Measurements from ENCODE around the gene THAP3. TPM values are rescaled to one million over a fixed set of nuclear protein-coding genes. Genes with fewer than 3 reads are reported as not detected.
A peak's percentile ranks its signal among the peaks of the same experiment; 100 is the strongest.

Gene THAP3
- total RNA-seq, 4 donors from 2014 or later: 7.5 to 21.0 (median 13.2) TPM

DNA sequence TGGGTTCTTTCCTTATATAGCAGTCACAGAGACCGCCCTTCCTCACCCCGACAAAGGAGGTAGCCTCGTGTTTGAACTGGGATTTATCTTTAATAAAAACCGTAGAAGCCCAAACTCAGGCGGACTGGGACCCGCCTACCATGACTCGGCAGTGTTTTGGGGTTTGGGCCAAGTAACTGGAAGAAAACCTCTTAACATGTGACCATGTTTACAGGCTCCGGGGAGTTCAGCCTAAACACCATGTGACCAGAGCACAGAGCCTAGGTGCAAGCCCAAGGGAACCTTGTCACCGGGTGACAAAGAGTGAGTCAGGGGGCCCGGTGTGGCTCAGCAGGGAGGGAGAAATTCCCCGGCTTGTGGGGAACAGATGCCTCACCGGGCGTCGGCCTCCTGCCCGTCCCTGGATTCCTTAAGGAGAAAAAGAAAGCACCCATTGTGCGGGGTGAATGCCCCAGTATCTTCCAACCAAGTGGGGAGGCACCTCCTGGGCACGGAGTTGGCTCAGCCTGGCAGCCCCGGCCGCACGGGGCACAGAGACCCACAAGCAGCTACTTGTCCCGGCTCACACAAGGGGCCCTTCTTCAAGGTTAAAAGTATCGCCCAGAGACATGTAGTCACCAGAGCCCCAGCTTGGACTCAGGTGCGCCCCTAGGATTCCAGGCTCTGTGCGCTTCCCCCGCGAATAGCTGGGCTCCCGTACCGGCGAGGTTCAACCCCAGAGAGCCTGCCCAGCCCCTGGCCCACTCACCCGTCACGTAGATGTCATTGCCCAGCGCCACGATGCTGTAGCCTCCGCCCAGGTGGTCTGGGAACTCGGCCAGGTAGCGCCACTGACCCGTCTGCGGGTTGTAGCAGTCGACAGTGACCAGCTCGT, 23.4 kb upstream of the THAP3 start:
- peak overlapping the region; percentile 64 to 90 (median 71) for H3K4me3 ChIP-seq
- peak; percentile 78 for DNase-seq
- H3K27me3 ChIP-seq: no peaks in the 10 kb centered on the region
- in situ Hi-C loops (cut with MboI; ENCODE audit: low pct_ligation_motif_present in 1 of 4, low pct_unique_long_range_greater_than_20kb in 1 of 4, low sequenced_read_pairs in 3 of 4) (no loop called here), intact Hi-C loops (cut with DNase I; ENCODE audit: low total_unique reads) (no loop called here)
- peaks cover 28 to 59% (median 46%) of the 10 kb centered on the region in 4 donors for H3K4me1 ChIP-seq
- TF ChIP-seq, protein P1, sequence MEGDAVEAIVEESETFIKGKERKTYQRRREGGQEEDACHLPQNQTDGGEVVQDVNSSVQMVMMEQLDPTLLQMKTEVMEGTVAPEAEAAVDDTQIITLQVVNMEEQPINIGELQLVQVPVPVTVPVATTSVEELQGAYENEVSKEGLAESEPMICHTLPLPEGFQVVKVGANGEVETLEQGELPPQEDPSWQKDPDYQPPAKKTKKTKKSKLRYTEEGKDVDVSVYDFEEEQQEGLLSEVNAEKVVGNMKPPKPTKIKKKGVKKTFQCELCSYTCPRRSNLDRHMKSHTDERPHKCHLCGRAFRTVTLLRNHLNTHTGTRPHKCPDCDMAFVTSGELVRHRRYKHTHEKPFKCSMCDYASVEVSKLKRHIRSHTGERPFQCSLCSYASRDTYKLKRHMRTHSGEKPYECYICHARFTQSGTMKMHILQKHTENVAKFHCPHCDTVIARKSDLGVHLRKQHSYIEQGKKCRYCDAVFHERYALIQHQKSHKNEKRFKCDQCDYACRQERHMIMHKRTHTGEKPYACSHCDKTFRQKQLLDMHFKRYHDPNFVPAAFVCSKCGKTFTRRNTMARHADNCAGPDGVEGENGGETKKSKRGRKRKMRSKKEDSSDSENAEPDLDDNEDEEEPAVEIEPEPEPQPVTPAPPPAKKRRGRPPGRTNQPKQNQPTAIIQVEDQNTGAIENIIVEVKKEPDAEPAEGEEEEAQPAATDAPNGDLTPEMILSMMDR (IDR thresholded peaks at IDR 0.05): no peak
- peak; percentile 73 to 86 (median 79) for TF ChIP-seq POLR2AphosphoS5 (IDR thresholded peaks at IDR 0.05)
- TF ChIP-seq EP300 (IDR thresholded peaks at IDR 0.05; ENCODE audit: low read depth): no peak
- TF ChIP-seq POLR2A (IDR thresholded peaks at IDR 0.05): peak; percentile 62
- 0% methylated on average over 4 to 36 of the region's 40 CpGs for WGBS, 2 donors (ENCODE audit: low coverage in 1 of 2)
- peaks cover 0 to 11% (median 4%) of the 10 kb centered on the region in 4 donors for H3K36me3 ChIP-seq
- peak overlapping the region; percentile 95 to 99 (median 98) for H3K27ac ChIP-seq
- H3K9me3 ChIP-seq: no peaks in the 10 kb centered on the region

DNA sequence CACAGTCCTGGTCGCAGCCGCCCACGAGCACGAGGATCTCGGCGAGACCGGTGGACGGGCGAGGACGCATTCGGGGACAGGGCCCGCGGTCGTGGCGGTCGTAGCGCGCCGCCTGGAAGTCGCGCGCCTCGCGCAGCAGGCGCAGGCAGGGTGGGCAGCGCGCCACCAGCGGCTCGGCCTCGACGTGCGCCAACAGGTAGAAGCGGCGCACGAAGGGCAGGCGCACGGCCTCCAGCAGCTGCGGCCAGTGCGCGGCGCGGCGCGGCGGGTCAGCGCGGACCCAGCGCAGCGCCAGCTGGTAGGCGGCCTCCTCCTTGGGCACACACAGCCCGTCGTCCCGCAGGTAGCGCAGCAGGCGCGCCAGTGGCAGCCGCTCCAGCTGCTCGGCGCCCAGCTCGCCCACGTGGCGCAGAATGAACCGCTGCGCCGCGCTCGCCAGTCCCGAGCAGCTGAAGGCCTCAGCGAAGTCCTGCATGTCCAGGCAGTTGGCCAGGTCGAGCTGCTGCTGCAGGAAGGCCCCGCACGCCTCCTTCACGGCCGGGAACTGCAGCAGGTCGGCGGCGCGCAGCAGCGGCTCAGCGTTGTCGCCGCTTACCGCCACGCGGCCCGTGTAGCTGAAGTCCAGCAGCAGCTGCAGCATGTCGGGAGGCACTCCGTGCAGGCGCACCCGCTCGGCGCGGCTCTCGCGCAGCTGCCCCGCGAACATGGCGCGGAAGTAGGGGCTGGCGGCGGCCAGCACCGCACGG, 22.6 kb upstream of the THAP3 start:
- WGBS, 2 donors (ENCODE audit: low coverage in 1 of 2): 1% methylated on average over 93 of the region's 103 CpGs; no CpG with 5 or more reads in 1 of the 2 donors
- H3K27me3 ChIP-seq: no peaks in the 10 kb centered on the region
- TF ChIP-seq POLR2AphosphoS5 (IDR thresholded peaks at IDR 0.05): peak in 1 of 3 donors; percentile 16
- no peak for TF ChIP-seq POLR2A (IDR thresholded peaks at IDR 0.05)
- TF ChIP-seq, protein P1 (IDR thresholded peaks at IDR 0.05): no peak
- peak; percentile 40 for DNase-seq
- peak overlapping the region; percentile 95 to 99 (median 98) for H3K27ac ChIP-seq
- H3K4me3 ChIP-seq: peak overlapping the region; percentile 64 to 90 (median 71)
- H3K36me3 ChIP-seq: peaks cover 0 to 10% (median 4%) of the 10 kb centered on the region in 4 donors
- intact Hi-C loops (cut with DNase I; ENCODE audit: low total_unique reads): no loop called here
- H3K9me3 ChIP-seq: no peaks in the 10 kb centered on the region
- peaks cover 23 to 51% (median 38%) of the 10 kb centered on the region in 4 donors for H3K4me1 ChIP-seq
- in situ Hi-C loops (cut with MboI; ENCODE audit: low pct_ligation_motif_present in 1 of 4, low pct_unique_long_range_greater_than_20kb in 1 of 4, low sequenced_read_pairs in 3 of 4): no loop called here

DNA sequence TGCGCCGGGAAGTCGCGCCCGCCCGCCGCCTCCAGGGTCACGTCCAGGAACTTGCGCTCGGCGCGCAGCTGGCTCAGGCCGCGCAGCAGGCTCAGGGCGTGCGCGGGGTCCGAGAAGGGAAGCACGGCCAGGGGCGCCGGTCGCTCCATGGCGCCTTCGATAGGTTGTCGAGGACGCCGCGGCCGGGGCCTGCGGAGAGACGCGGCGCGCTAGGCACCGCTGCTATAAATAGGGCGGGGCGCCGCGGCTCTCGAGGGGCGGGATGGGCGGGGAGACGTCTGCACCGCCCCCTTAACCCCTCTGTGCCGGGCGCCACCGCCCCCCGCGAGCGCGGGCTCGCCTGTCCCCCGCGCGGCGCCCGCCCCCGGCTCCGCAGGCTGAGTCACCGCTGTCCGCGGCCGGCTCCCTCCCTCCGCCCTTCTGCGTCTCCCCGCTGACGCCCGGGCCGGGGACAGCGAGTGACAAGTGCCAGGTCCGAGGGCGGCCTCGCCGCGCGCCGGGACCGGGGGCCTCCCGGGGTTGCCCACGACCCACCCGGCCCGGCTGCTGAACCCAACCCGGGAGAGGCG, 21.9 kb upstream of the THAP3 start, which contains the start of gene KLHL21:
KLHL21 (minus strand) TSS at position 201 of the 569 bp plus-strand sequence; CDS start at position 149, 52 bp downstream.
- intact Hi-C loops (cut with DNase I; ENCODE audit: low total_unique reads) (no loop called here), in situ Hi-C loops (cut with MboI; ENCODE audit: low pct_ligation_motif_present in 1 of 4, low pct_unique_long_range_greater_than_20kb in 1 of 4, low sequenced_read_pairs in 3 of 4) (no loop called here)
- Histone ChIP-seq H3K4me3 (peak within 1 kb of the TSS; percentile 64 to 90 (median 71)), H3K27me3 (no peaks in the 10 kb centered on the region), H3K4me1 (peaks cover 19 to 45% (median 33%) of the 10 kb centered on the region in 4 donors), H3K9me3 (no peaks in the 10 kb centered on the region), H3K36me3 (peaks cover 0 to 9% (median 2%) of the 10 kb centered on the region in 4 donors), H3K27ac (peak within 1 kb of the TSS; percentile 95 to 99 (median 98))
- TF ChIP-seq POLR2A (IDR thresholded peaks at IDR 0.05) (peak; percentile 90), POLR2AphosphoS5 (IDR thresholded peaks at IDR 0.05) (peak; percentile 91 to 95 (median 92)), EP300 (IDR thresholded peaks at IDR 0.05; ENCODE audit: low read depth) (no peak)
- TF ChIP-seq, protein P1 (IDR thresholded peaks at IDR 0.05): no peak
- WGBS, 2 donors (ENCODE audit: low coverage in 1 of 2): 0% methylated on average over 69 of the region's 84 CpGs; no CpG with 5 or more reads in 1 of the 2 donors
- peak; percentile 91 for DNase-seq
